SK-N-SH (cell line): ENCODE results near the gene UBL7.

Experiments used
- FOXM1 ChIP-seq: IDR thresholded peaks from 2 replicates; pipeline ENCODE4 v1.4.0; 2012; ENCODE audit warnings: low read depth, mild to moderate bottlenecking
- RAD21 ChIP-seq: IDR thresholded peaks from 2 replicates; pipeline ENCODE4 v1.6.1; 2012; ENCODE audit warnings: mild to moderate bottlenecking, low read length
- TF ChIP-seq, protein P1 (sequence below): fragments of 200-600 bp; sonication (generic); IDR thresholded peaks from 2 replicates; pipeline ENCODE4 v1.6.1; 2017; ENCODE audit warnings: antibody characterized with exemption, mild to moderate bottlenecking, moderate library complexity
- TF ChIP-seq, protein P2 (sequence below): IDR thresholded peaks from 2 replicates; pipeline ENCODE4 v1.4.0; 2012; ENCODE audit warnings: low read depth, borderline replicate concordance
- TF ChIP-seq, protein P3 (sequence below): fragments of 150-350 bp; IDR thresholded peaks from 2 replicates; pipeline ENCODE4 v1.6.1; 2017; ENCODE audit warnings: antibody characterized with exemption, low read length, low read depth, borderline replicate concordance

DNA sequence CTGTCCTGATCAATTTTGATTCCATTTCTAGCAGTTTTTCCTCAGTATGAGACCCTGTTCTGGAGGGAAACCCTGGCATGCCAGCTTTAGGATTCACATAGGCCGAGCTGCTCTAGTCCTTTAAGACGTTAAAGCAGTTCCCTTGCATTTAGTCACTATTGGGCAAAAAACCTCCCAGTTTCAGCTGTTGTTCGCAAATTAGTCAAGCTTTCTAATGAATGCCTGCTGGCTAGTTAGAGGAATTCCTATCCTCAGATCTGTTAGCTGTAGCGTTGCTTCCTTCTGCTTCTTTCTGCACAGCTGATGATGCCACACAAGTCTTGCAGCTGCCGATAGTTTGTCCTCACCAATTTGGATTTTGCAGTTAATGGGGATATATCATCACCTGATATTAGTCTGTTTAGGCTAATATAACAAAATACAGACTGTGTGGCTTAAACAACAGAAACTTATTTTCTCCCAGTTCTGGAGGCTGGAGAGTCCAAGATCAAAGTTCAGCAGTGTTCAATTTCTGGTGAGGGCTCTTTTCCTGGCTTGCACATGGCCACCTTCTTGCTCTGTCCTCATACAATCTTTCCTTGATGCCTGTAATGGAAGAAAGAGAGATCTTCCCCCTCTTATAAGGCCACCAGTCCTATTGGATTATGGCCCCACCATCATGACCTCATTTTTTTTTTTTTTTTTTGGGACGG lies 7.5 kb upstream of the UBL7 start:
- TF ChIP-seq, protein P1, sequence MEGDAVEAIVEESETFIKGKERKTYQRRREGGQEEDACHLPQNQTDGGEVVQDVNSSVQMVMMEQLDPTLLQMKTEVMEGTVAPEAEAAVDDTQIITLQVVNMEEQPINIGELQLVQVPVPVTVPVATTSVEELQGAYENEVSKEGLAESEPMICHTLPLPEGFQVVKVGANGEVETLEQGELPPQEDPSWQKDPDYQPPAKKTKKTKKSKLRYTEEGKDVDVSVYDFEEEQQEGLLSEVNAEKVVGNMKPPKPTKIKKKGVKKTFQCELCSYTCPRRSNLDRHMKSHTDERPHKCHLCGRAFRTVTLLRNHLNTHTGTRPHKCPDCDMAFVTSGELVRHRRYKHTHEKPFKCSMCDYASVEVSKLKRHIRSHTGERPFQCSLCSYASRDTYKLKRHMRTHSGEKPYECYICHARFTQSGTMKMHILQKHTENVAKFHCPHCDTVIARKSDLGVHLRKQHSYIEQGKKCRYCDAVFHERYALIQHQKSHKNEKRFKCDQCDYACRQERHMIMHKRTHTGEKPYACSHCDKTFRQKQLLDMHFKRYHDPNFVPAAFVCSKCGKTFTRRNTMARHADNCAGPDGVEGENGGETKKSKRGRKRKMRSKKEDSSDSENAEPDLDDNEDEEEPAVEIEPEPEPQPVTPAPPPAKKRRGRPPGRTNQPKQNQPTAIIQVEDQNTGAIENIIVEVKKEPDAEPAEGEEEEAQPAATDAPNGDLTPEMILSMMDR, result no peak
- TF ChIP-seq RAD21 (no peak), FOXM1 (no peak)
- TF ChIP-seq, protein P2, sequence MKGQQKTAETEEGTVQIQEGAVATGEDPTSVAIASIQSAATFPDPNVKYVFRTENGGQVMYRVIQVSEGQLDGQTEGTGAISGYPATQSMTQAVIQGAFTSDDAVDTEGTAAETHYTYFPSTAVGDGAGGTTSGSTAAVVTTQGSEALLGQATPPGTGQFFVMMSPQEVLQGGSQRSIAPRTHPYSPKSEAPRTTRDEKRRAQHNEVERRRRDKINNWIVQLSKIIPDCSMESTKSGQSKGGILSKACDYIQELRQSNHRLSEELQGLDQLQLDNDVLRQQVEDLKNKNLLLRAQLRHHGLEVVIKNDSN, result no peak
- TF ChIP-seq, protein P3, sequence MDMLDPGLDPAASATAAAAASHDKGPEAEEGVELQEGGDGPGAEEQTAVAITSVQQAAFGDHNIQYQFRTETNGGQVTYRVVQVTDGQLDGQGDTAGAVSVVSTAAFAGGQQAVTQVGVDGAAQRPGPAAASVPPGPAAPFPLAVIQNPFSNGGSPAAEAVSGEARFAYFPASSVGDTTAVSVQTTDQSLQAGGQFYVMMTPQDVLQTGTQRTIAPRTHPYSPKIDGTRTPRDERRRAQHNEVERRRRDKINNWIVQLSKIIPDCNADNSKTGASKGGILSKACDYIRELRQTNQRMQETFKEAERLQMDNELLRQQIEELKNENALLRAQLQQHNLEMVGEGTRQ, result no peak
